ENCODE measurements around the gene ZNF281.

DNA sequence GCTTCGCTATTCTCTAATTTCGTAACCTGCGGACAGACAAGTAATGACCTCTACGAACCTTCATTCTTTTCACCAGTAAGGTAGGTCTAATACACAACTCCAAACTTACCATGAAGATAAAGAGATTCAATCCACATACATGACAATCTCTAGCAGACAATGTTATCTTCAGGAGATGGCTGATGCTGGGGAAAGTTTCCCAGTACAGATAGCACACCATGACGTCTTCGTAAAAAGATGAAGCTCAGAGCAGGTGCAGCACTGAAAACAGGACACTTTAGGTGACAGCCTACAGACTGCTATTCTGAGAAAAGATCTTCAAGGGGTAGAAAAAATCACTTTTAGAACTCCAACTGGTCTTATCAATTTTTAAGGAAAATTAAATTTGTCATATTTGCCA, 41.3 kb downstream of the ZNF281 start:
- TF ChIP-seq CTCF (IDR thresholded peaks at IDR 0.05) = no peak
- no peak for TF ChIP-seq ZFX (IDR thresholded peaks at IDR 0.05; ENCODE audit: borderline replicate concordance)
